GM10266 (cell line): ENCODE data around the gene MRPL17.
"Not testable (repeated sequence)": the region's sequence is repeated elsewhere in the genome, so short reads cannot be mapped to it uniquely, and the experiment has no call there.

Experiments
- DNase-seq: peaks from one replicate; pipeline ENCODE4 v3.0.0; 2012; ENCODE audit errors: extremely low spot score
- CTCF ChIP-seq: IDR thresholded peaks from 2 replicates; pipeline ENCODE4 v1.5.1; 2012; ENCODE audit warnings: mild to moderate bottlenecking, low read depth; ENCODE audit not compliant: control insufficient read depth, insufficient read depth; ENCODE audit errors: missing control alignments

The MRPL17 gene

GRCh38 chr11:6693342-6694228 lies 10.4 kb upstream of the MRPL17 start:
- TF ChIP-seq CTCF, result no peak
- no peak for DNase-seq

GRCh38 chr11:6692128-6692527 lies 9.0 kb upstream of the MRPL17 start:
- no peak for DNase-seq
- TF ChIP-seq CTCF, result no peak

- DNase-seq, result not testable (repeated sequence)
Observed at GRCh38 chr11:6690431-6691132, 7.4 kb upstream of the MRPL17 start.

- TF ChIP-seq CTCF, result no peak
- no peak for DNase-seq
Observed at GRCh38 chr11:6687876-6688275, 4.7 kb upstream of the MRPL17 start.

- TF ChIP-seq CTCF, result no peak
Observed at GRCh38 chr11:6686006-6686405, 2.9 kb upstream of the MRPL17 start.

GRCh38 chr11:6684068-6684467 lies 928 bp upstream of the MRPL17 start:
- DNase-seq, result not testable (repeated sequence)

More at GRCh38 chr11:6686006-6686405, 2.9 kb upstream of the MRPL17 start:
- DNase-seq, result no peak

GRCh38 chr11:6682591-6682935 lies 577 bp downstream of the MRPL17 start:
- no peak for DNase-seq
- TF ChIP-seq CTCF, result no peak

- TF ChIP-seq CTCF, result no peak
- DNase-seq, result no peak
Observed at GRCh38 chr11:6681949-6682348, 1.2 kb downstream of the MRPL17 start.
